ENCODE results near the gene RARA. TPM values are rescaled to one million over a fixed set of nuclear protein-coding genes. Genes with fewer than 3 reads are reported as not detected.

Gene RARA
- polyA plus RNA-seq, 1 donor from 2014 or later, result 6.6 TPM

- TF ChIP-seq, protein P1, sequence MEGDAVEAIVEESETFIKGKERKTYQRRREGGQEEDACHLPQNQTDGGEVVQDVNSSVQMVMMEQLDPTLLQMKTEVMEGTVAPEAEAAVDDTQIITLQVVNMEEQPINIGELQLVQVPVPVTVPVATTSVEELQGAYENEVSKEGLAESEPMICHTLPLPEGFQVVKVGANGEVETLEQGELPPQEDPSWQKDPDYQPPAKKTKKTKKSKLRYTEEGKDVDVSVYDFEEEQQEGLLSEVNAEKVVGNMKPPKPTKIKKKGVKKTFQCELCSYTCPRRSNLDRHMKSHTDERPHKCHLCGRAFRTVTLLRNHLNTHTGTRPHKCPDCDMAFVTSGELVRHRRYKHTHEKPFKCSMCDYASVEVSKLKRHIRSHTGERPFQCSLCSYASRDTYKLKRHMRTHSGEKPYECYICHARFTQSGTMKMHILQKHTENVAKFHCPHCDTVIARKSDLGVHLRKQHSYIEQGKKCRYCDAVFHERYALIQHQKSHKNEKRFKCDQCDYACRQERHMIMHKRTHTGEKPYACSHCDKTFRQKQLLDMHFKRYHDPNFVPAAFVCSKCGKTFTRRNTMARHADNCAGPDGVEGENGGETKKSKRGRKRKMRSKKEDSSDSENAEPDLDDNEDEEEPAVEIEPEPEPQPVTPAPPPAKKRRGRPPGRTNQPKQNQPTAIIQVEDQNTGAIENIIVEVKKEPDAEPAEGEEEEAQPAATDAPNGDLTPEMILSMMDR (IDR thresholded peaks at IDR 0.05; ENCODE audit: poor library complexity, severe bottlenecking), result peak; percentile 96
Measured at GRCh38 chr17:40358323-40359038, 49.5 kb downstream of the RARA start (continued).

- Histone ChIP-seq H3K36me3 (ENCODE audit: insufficient read depth, low read length) (no peaks in the 10 kb centered on the region), H2AFZ (ENCODE audit: low read depth, low read length) (no peak overlapping the region), H3K27ac (ENCODE audit: low read length) (no peak overlapping the region), H3K4me3 (ENCODE audit: low read length) (no peak overlapping the region), H3K79me2 (replicated peaks; ENCODE audit: insufficient read depth, low read length) (no peaks in the 10 kb centered on the region), H3K27me3 (ENCODE audit: insufficient read depth, low read depth, low read length) (peaks cover 15% of the 10 kb centered on the region), H3K9ac (ENCODE audit: low read length) (no peak overlapping the region), H3F3A (ENCODE audit: insufficient read depth, low read length, poor library complexity, severe bottlenecking) (no peaks in the 10 kb centered on the region), H3K4me2 (ENCODE audit: low read length) (no peak overlapping the region), H3K9me2 (ENCODE audit: insufficient read depth, low read length) (no peaks in the 10 kb centered on the region), H3K9me3 (ENCODE audit: low read length) (no peaks in the 10 kb centered on the region), H4K20me1 (ENCODE audit: insufficient read depth) (no peaks in the 10 kb centered on the region)
- TF ChIP-seq, protein P1 (IDR thresholded peaks at IDR 0.05; ENCODE audit: poor library complexity, severe bottlenecking), result no peak
- TF ChIP-seq REST (IDR thresholded peaks at IDR 0.05; ENCODE audit: borderline replicate concordance), result no peak
- TF ChIP-seq EZH2 (IDR thresholded peaks at IDR 0.05; ENCODE audit: borderline replicate concordance, insufficient read depth, low read length, poor library complexity, severe bottlenecking), result no peak
- no peak for TF ChIP-seq EP300 (conservative IDR thresholded peaks at IDR 0.05; ENCODE audit: poor library complexity, severe bottlenecking)
- no peak for TF ChIP-seq SMC3 (conservative IDR thresholded peaks at IDR 0.05; ENCODE audit: poor library complexity)
- no peak for TF ChIP-seq RAD21 (conservative IDR thresholded peaks at IDR 0.05)
- no peak for TF ChIP-seq MXI1 (conservative IDR thresholded peaks at IDR 0.05; ENCODE audit: poor library complexity, severe bottlenecking)
- no peak for TF ChIP-seq TAF1 (IDR thresholded peaks at IDR 0.05; ENCODE audit: low read depth)
- TF ChIP-seq POLR2AphosphoS5 (IDR thresholded peaks at IDR 0.05), result no peak
Measured at GRCh38 chr17:40360091-40360490, 51.1 kb downstream of the RARA start.
